DND-41 (cell line): ENCODE measurements around the gene LGALS9C.
"Not testable (repeated sequence)": the region's sequence is repeated elsewhere in the genome, so short reads cannot be mapped to it uniquely, and the experiment has no call there.

Experiments used
- CTCF ChIP-seq: IDR thresholded peaks from 2 replicates; pipeline ENCODE4 v1.5.1; 2012; ENCODE audit warnings: borderline replicate concordance, low read length, moderate library complexity, mild to moderate bottlenecking; ENCODE audit not compliant: poor library complexity, severe bottlenecking; ENCODE audit errors: extremely low read depth
- EZH2 ChIP-seq: IDR thresholded peaks from 3 replicates; pipeline ENCODE4 v1.6.1; 2012; ENCODE audit warnings: borderline replicate concordance, low read depth, mild to moderate bottlenecking, moderate library complexity, low read length, inconsistent platforms; ENCODE audit not compliant: severe bottlenecking

- not testable (repeated sequence) for TF ChIP-seq CTCF, EZH2
Observed at GRCh38 chr17:18467001-18467400, 9.6 kb upstream of the LGALS9C start.
